Measurements from ENCODE around the gene LRRC10B. TPM values are rescaled to one million over a fixed set of nuclear protein-coding genes. Genes with fewer than 3 reads are reported as not detected.
A peak's percentile ranks its signal among the peaks of the same experiment; 100 is the strongest.

LRRC10B gene
- total and polyA plus RNA-seq, 2 donors from 2014 or later, result 1.0 to 2.9 TPM

GRCh38 chr11:61555051-61555969 lies 46.8 kb downstream of the LRRC10B start:
- Histone ChIP-seq H3K9ac (ENCODE audit: low read length in 3 of 3) (no peak overlapping the region), H3K4me3 (ENCODE audit: low read length in 3 of 3) (no peak overlapping the region), H3K4me1 (ENCODE audit: control insufficient read depth in 2 of 3, insufficient read depth in 2 of 3, low read depth in 1 of 3, low read length in 3 of 3) (peaks cover 0 to 9% (median 0%) of the 10 kb centered on the region in 3 donors), H3K27me3 (ENCODE audit: control insufficient read depth, insufficient read depth, low read length) (peaks cover 18% of the 10 kb centered on the region), H3K9me3 (ENCODE audit: control insufficient read depth in 2 of 3, insufficient read depth in 1 of 3, low read length in 3 of 3) (no peaks in the 10 kb centered on the region), H3K27ac (ENCODE audit: low read depth in 2 of 2, low read length in 2 of 2) (no peak overlapping the region), H3K36me3 (ENCODE audit: control insufficient read depth in 2 of 3, insufficient read depth in 3 of 3, low read length in 3 of 3) (no peaks in the 10 kb centered on the region)
- peak in 4 of 5 donors; percentile 45 to 80 (median 63) for DNase-seq
- FAIRE-seq, result no peak
- intact Hi-C loops (cut with DNase I), result no loop called here
- no peak for TF ChIP-seq CTCF (IDR thresholded peaks at IDR 0.05; ENCODE audit: borderline replicate concordance, extremely low read depth, insufficient read depth)

- Histone ChIP-seq H3K4me1 (ENCODE audit: control insufficient read depth in 2 of 3, insufficient read depth in 2 of 3, low read depth in 1 of 3, low read length in 3 of 3) (peaks cover 0 to 9% (median 0%) of the 10 kb centered on the region in 3 donors), H3K9ac (ENCODE audit: low read length in 3 of 3) (no peak overlapping the region), H3K27ac (ENCODE audit: low read depth in 2 of 2, low read length in 2 of 2) (no peak overlapping the region), H3K36me3 (ENCODE audit: control insufficient read depth in 2 of 3, insufficient read depth in 3 of 3, low read length in 3 of 3) (no peaks in the 10 kb centered on the region), H3K4me3 (ENCODE audit: low read length in 3 of 3) (no peak overlapping the region), H3K9me3 (ENCODE audit: control insufficient read depth in 2 of 3, insufficient read depth in 1 of 3, low read length in 3 of 3) (no peaks in the 10 kb centered on the region), H3K27me3 (ENCODE audit: control insufficient read depth, insufficient read depth, low read length) (peaks cover 18% of the 10 kb centered on the region)
- FAIRE-seq, result no peak
- intact Hi-C loops (cut with DNase I), result no loop called here
- no peak for TF ChIP-seq CTCF (IDR thresholded peaks at IDR 0.05; ENCODE audit: borderline replicate concordance, extremely low read depth, insufficient read depth)
- no peak for DNase-seq
Observed at GRCh38 chr11:61555978-61556377, 47.4 kb downstream of the LRRC10B start.

GRCh38 chr11:61556621-61557020 lies 48.1 kb downstream of the LRRC10B start:
- Histone ChIP-seq H3K27ac (ENCODE audit: low read depth in 2 of 2, low read length in 2 of 2) (no peak overlapping the region), H3K4me1 (ENCODE audit: control insufficient read depth in 2 of 3, insufficient read depth in 2 of 3, low read depth in 1 of 3, low read length in 3 of 3) (peaks cover 0 to 6% (median 0%) of the 10 kb centered on the region in 3 donors), H3K36me3 (ENCODE audit: control insufficient read depth in 2 of 3, insufficient read depth in 3 of 3, low read length in 3 of 3) (no peaks in the 10 kb centered on the region), H3K9me3 (ENCODE audit: control insufficient read depth in 2 of 3, insufficient read depth in 1 of 3, low read length in 3 of 3) (no peaks in the 10 kb centered on the region), H3K27me3 (ENCODE audit: control insufficient read depth, insufficient read depth, low read length) (peaks cover 18% of the 10 kb centered on the region), H3K9ac (ENCODE audit: low read length in 3 of 3) (no peak overlapping the region), H3K4me3 (ENCODE audit: low read length in 3 of 3) (no peak overlapping the region)
- no peak for TF ChIP-seq CTCF (IDR thresholded peaks at IDR 0.05; ENCODE audit: borderline replicate concordance, extremely low read depth, insufficient read depth)
- FAIRE-seq (no peak), DNase-seq (no peak)
- intact Hi-C loops (cut with DNase I), result no loop called here

Small RNAs within 50 kb of the gene (microRNA-seq; reads per million reads assigned to microRNA genes)
- gene MIR4488, result not detected

Other genes starting within 250 kb of the LRRC10B start
- 1.2 TPM for gene VWCE, start 213.4 kb upstream of the LRRC10B start, total RNA-seq
- gene VWCE, start 213.4 kb upstream of the LRRC10B start, polyA plus RNA-seq (ENCODE audit: insufficient read depth, low read depth, low replicate concordance), result 0.32 TPM
- 185 TPM for gene DDB1, start 175.6 kb upstream of the LRRC10B start, total RNA-seq
- gene DDB1, start 175.6 kb upstream of the LRRC10B start, polyA plus RNA-seq (ENCODE audit: insufficient read depth, low read depth, low replicate concordance), result 131 TPM
- 64.6 TPM for gene TKFC, start 175.5 kb upstream of the LRRC10B start, total RNA-seq
- gene TKFC, start 175.5 kb upstream of the LRRC10B start, polyA plus RNA-seq (ENCODE audit: insufficient read depth, low read depth, low replicate concordance), result 107 TPM
- gene CYB561A3, start 146.9 kb upstream of the LRRC10B start, total RNA-seq, result 36.8 TPM
- 29.7 TPM for gene CYB561A3, start 146.9 kb upstream of the LRRC10B start, polyA plus RNA-seq (ENCODE audit: insufficient read depth, low read depth, low replicate concordance)
- 42.3 TPM for gene TMEM138, start 146.4 kb upstream of the LRRC10B start, total RNA-seq
- 62.3 TPM for gene TMEM138, start 146.4 kb upstream of the LRRC10B start, polyA plus RNA-seq (ENCODE audit: insufficient read depth, low read depth, low replicate concordance)
- 11.1 TPM for gene TMEM216, start 116.2 kb upstream of the LRRC10B start, total RNA-seq
- gene TMEM216, start 116.2 kb upstream of the LRRC10B start, polyA plus RNA-seq (ENCODE audit: insufficient read depth, low read depth, low replicate concordance), result 16.2 TPM
- 94.5 TPM for gene CPSF7, start 78.8 kb upstream of the LRRC10B start, total RNA-seq
- 28.4 TPM for gene CPSF7, start 78.8 kb upstream of the LRRC10B start, polyA plus RNA-seq (ENCODE audit: insufficient read depth, low read depth, low replicate concordance)
- gene SDHAF2, start 78.6 kb upstream of the LRRC10B start, total RNA-seq, result 40.7 TPM
- gene SDHAF2, start 78.6 kb upstream of the LRRC10B start, polyA plus RNA-seq (ENCODE audit: insufficient read depth, low read depth, low replicate concordance), result 77.1 TPM
- 5.7 TPM for gene SYT7, start 72.3 kb downstream of the LRRC10B start, total RNA-seq
- 6.7 TPM for gene SYT7, start 72.3 kb downstream of the LRRC10B start, polyA plus RNA-seq (ENCODE audit: insufficient read depth, low read depth, low replicate concordance)
- 3.9 TPM for gene DAGLA, start 171.6 kb downstream of the LRRC10B start, total RNA-seq
- 1.4 TPM for gene DAGLA, start 171.6 kb downstream of the LRRC10B start, polyA plus RNA-seq (ENCODE audit: insufficient read depth, low read depth, low replicate concordance)
- gene MYRF, start 243.9 kb downstream of the LRRC10B start, total RNA-seq, result 36.3 TPM
- gene MYRF, start 243.9 kb downstream of the LRRC10B start, polyA plus RNA-seq (ENCODE audit: insufficient read depth, low read depth, low replicate concordance), result 6.0 TPM

Data from kidney (tissue), 14 donors.